ENCODE results near the gene MXRA7.

Gene MXRA7

GRCh38 chr17:76710863-76711611 lies at the start of gene MXRA7:
TSS of gene MXRA7 (minus strand) at chr17:76710965. CDS start at chr17:76710946, 19 bp downstream.
- H3K4me3 ChIP-seq (ENCODE audit: low read depth, low read length), result peak within 1 kb of the TSS; percentile 65
- H3K9me3 ChIP-seq (ENCODE audit: control insufficient read depth, insufficient read depth, low read depth, low read length), result no peaks in the 10 kb centered on the region
- H3K36me3 ChIP-seq (ENCODE audit: control insufficient read depth in 2 of 2, insufficient read depth in 1 of 2, low read length in 2 of 2), result peaks cover 9 to 42% of the 10 kb centered on the region in 2 experiments; a peak in 2 of 3 replicates
- CTCF ChIA-PET, result interaction anchor here (0.6 to 9.8 kb wide), 11 partner anchors 9 to 365 kb away, joined by 3 to 175 read pairs (median 7); partner anchors contain the start of genes JMJD6 and METTL23
- POLR2A ChIA-PET, result interaction anchor here (0.7 to 3.5 kb wide), 9 partner anchors 8 to 151 kb away, joined by 3 to 22 read pairs (median 5); partner anchors contain the start of genes JMJD6 and METTL23
- peaks cover 36% of the 10 kb centered on the region for H3K4me1 ChIP-seq (ENCODE audit: control insufficient read depth, insufficient read depth, low read length)
- H3K27ac ChIP-seq (ENCODE audit: extremely low read depth, low read depth, low read length), result peak within 1 kb of the TSS; percentile 87
- TF ChIP-seq ZNF416 (tag by site-specific recombination; IDR thresholded peaks at IDR 0.05), result no peak
- peak; percentile 89 for TF ChIP-seq KLF8 (tag by site-specific recombination; IDR thresholded peaks at IDR 0.05)
- 0 out of 2 replicates have a peak, but pooled peaks have one; percentile 26 for TF ChIP-seq ZBTB48 (tag by site-specific recombination; IDR thresholded peaks at IDR 0.05)
- TF ChIP-seq ZFP3 (tag by site-specific recombination; IDR thresholded peaks at IDR 0.05; ENCODE audit: low read depth), result no peak
- TF ChIP-seq, protein P1, sequence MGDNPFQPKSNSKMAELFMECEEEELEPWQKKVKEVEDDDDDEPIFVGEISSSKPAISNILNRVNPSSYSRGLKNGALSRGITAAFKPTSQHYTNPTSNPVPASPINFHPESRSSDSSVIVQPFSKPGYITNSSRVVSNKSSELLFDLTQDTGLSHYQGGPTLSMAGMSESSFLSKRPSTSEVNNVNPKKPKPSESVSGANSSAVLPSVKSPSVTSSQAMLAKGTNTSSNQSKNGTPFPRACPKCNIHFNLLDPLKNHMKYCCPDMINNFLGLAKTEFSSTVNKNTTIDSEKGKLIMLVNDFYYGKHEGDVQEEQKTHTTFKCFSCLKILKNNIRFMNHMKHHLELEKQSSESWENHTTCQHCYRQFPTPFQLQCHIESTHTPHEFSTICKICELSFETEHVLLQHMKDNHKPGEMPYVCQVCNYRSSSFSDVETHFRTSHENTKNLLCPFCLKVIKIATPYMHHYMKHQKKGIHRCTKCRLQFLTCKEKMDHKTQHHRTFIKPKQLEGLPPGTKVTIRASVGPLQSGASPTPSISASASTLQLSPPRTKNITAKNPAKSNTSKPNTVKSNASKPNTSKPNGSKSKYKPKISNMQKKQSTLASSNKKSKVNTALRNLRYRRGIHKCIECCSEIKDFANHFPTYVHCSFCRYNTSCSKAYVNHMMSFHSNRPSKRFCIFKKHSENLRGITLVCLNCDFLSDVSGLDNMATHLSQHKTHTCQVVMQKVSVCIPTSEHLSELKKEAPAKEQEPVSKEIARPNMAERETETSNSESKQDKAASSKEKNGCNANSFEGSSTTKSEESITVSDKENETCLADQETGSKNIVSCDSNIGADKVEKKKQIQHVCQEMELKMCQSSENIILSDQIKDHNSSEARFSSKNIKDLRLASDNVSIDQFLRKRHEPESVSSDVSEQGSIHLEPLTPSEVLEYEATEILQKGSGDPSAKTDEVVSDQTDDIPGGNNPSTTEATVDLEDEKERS (tag by site-specific recombination; IDR thresholded peaks at IDR 0.05), result no peak
- TF ChIP-seq FEZF1 (tag by site-specific recombination; IDR thresholded peaks at IDR 0.05), result peak; percentile 11; the same call in 1 of the 2 replicates
- no peak for TF ChIP-seq ZNF16 (tag by site-specific recombination; IDR thresholded peaks at IDR 0.05; ENCODE audit: low read depth)
- no peak for TF ChIP-seq ZNF148 (tag by site-specific recombination; IDR thresholded peaks at IDR 0.05; ENCODE audit: borderline replicate concordance)
- peak; percentile 38; the same call in 1 of the 2 replicates for TF ChIP-seq ZNF341 (tag by site-specific recombination; IDR thresholded peaks at IDR 0.05; ENCODE audit: low read depth)
- TF ChIP-seq, protein P2, sequence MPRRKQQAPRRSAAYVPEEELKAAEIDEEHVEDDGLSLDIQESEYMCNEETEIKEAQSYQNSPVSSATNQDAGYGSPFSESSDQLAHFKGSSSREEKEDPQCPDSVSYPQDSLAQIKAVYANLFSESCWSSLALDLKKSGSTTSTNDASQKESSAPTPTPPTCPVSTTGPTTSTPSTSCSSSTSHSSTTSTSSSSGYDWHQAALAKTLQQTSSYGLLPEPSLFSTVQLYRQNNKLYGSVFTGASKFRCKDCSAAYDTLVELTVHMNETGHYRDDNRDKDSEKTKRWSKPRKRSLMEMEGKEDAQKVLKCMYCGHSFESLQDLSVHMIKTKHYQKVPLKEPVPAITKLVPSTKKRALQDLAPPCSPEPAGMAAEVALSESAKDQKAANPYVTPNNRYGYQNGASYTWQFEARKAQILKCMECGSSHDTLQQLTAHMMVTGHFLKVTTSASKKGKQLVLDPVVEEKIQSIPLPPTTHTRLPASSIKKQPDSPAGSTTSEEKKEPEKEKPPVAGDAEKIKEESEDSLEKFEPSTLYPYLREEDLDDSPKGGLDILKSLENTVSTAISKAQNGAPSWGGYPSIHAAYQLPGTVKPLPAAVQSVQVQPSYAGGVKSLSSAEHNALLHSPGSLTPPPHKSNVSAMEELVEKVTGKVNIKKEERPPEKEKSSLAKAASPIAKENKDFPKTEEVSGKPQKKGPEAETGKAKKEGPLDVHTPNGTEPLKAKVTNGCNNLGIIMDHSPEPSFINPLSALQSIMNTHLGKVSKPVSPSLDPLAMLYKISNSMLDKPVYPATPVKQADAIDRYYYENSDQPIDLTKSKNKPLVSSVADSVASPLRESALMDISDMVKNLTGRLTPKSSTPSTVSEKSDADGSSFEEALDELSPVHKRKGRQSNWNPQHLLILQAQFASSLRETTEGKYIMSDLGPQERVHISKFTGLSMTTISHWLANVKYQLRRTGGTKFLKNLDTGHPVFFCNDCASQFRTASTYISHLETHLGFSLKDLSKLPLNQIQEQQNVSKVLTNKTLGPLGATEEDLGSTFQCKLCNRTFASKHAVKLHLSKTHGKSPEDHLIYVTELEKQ (tag by site-specific recombination; IDR thresholded peaks at IDR 0.05; ENCODE audit: borderline replicate concordance), result no peak
- peak; percentile 15; the same call in 1 of the 2 replicates for TF ChIP-seq ZNF660 (tag by site-specific recombination; IDR thresholded peaks at IDR 0.05)
- TF ChIP-seq ZNF571 (tag by site-specific recombination; IDR thresholded peaks at IDR 0.05), result no peak
- TF ChIP-seq, protein P3, sequence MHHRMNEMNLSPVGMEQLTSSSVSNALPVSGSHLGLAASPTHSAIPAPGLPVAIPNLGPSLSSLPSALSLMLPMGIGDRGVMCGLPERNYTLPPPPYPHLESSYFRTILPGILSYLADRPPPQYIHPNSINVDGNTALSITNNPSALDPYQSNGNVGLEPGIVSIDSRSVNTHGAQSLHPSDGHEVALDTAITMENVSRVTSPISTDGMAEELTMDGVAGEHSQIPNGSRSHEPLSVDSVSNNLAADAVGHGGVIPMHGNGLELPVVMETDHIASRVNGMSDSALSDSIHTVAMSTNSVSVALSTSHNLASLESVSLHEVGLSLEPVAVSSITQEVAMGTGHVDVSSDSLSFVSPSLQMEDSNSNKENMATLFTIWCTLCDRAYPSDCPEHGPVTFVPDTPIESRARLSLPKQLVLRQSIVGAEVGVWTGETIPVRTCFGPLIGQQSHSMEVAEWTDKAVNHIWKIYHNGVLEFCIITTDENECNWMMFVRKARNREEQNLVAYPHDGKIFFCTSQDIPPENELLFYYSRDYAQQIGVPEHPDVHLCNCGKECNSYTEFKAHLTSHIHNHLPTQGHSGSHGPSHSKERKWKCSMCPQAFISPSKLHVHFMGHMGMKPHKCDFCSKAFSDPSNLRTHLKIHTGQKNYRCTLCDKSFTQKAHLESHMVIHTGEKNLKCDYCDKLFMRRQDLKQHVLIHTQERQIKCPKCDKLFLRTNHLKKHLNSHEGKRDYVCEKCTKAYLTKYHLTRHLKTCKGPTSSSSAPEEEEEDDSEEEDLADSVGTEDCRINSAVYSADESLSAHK (tag by site-specific recombination; IDR thresholded peaks at IDR 0.05), result no peak
- TF ChIP-seq, protein P4, sequence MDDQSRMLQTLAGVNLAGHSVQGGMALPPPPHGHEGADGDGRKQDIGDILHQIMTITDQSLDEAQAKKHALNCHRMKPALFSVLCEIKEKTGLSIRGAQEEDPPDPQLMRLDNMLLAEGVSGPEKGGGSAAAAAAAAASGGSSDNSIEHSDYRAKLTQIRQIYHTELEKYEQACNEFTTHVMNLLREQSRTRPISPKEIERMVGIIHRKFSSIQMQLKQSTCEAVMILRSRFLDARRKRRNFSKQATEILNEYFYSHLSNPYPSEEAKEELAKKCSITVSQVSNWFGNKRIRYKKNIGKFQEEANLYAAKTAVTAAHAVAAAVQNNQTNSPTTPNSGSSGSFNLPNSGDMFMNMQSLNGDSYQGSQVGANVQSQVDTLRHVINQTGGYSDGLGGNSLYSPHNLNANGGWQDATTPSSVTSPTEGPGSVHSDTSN (CRISPR knock-in tag; IDR thresholded peaks at IDR 0.05), result no peak
- TF ChIP-seq, protein P5, sequence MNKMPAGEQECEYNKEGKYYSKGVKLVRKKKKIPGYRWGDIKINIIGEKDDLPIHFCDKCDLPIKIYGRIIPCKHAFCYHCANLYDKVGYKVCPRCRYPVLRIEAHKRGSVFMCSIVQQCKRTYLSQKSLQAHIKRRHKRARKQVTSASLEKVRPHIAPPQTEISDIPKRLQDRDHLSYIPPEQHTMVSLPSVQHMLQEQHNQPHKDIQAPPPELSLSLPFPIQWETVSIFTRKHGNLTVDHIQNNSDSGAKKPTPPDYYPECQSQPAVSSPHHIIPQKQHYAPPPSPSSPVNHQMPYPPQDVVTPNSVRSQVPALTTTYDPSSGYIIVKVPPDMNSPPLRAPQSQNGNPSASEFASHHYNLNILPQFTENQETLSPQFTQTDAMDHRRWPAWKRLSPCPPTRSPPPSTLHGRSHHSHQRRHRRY (tag by site-specific recombination; IDR thresholded peaks at IDR 0.05), result no peak
- peak; percentile 90 for TF ChIP-seq ZNF600 (tag by site-specific recombination; IDR thresholded peaks at IDR 0.05)
- TF ChIP-seq SCRT1 (tag by site-specific recombination; IDR thresholded peaks at IDR 0.05; ENCODE audit: borderline replicate concordance), result no peak
- no peak for TF ChIP-seq HOXA7 (CRISPR knock-in tag; IDR thresholded peaks at IDR 0.05; ENCODE audit: borderline replicate concordance)
- TF ChIP-seq ZNF221 (tag by site-specific recombination; IDR thresholded peaks at IDR 0.05; ENCODE audit: borderline replicate concordance), result no peak
- no peak for TF ChIP-seq ZNF132 (tag by site-specific recombination; IDR thresholded peaks at IDR 0.05; ENCODE audit: borderline replicate concordance)
- TF ChIP-seq ZNF623 (tag by site-specific recombination; IDR thresholded peaks at IDR 0.05), result no peak
- no peak for TF ChIP-seq ZNF473 (tag by site-specific recombination; IDR thresholded peaks at IDR 0.05)

Measured in HEK293 (cell line).